Dermis microvascular lymphatic vessel endothelial cell (primary cell): Measurements from ENCODE around the gene RGS14. TPM values are rescaled to one million over a fixed set of nuclear protein-coding genes. Genes with fewer than 3 reads are reported as not detected.

Experiments
- DNase-seq, 2 donors: peaks; one replicate each; pipeline versions ENCODE4 v3.0.0 to v3.0.0-alpha.2; 2010; ENCODE audit warnings: low read depth in 2 of 2
- total RNA-seq: library from RNA; depleted of rRNA; stranded (reverse); fragments of >200 nt; gene quantifications from 2 replicates; pipeline ENCODE4 v1.2.1, GENCODE V29; 2014

The RGS14 gene
- total RNA-seq, 1 donor from 2014 or later: 3.7 TPM

DNA sequence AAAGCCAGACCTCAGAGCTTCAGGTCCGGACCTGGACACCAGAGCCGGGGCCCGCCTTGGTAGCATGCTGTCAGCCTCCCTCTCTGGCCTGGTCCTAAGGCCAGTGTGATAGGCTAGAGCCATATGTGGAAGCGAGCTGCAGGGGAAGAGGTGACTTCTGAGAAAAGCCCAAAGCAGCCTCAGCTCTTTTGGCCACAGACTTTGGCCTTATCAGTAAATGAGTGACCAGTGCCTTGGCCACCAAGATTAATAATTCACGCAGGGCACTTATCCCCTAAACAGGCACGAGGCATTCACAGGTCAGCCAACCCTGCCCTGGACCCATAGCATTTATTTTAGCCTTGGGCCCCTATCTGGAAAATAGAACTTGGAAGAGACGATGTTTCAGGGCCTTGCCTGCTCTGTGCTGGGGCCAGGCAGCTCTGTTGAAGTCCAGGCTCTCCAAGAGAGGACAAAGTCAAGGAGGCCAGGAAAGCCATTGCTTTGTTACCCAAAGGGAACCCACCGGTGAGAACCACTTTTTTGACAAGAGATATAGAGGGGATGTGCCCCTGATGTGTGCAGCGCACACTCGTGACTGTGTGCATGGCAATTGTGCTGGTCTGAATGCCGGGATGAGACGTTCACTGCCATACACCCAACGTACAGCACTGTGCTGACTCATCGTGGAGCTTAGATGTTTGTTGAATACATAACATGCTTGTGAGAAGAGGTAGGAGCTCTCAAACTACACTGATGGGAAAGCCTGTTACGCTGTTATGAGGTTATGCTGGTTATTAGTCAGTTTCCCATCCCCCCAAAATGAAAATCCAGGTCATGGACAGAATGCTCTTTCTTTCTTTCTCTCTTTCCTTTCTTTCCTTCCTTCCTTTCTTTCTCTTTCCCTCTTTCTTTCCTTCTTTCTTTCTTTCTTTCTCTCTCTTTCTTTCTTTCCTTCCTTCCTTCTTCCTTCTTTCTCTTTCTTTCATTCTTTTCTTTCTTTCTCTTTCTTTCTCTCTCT is 21.5 kb downstream of the RGS14 start:
- DNase-seq: peak in 1 of 2 donors; percentile 32

DNA sequence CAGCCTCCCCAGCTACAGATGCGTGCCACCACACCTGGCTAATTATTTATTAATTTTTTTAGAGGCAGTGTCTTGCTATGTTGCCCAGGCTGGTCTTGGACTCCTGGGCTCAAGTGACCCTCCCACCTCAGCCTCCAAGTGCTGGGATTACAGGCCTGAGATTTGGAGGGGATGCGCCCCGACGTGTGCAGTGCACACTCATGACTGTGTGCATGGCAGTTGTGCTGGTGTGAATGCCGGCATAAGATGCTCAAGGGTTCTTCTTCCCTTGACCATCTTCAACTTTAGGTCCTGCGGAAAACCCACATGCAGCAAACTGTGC is 23.0 kb downstream of the RGS14 start:
- DNase-seq: no peak

- peak in 1 of 2 donors; percentile 44 for DNase-seq
Measured at GRCh38 chr5:177382423-177383029, 24.8 kb downstream of the RGS14 start.

- no peak for DNase-seq
Measured at GRCh38 chr5:177383181-177383580, 25.5 kb downstream of the RGS14 start.

- no peak for DNase-seq
Measured at GRCh38 chr5:177384134-177384533, 26.4 kb downstream of the RGS14 start, which contains the start of gene SLC34A1. SLC34A1 (plus strand) TSS chr5:177384434; CDS start chr5:177385742, 1,308 bp downstream.

GRCh38 chr5:177385720-177386119 is 28.0 kb downstream of the RGS14 start:
- no peak for DNase-seq

- no peak for DNase-seq
Measured at GRCh38 chr5:177386542-177386941, 28.8 kb downstream of the RGS14 start.

GRCh38 chr5:177387405-177387804 is 29.7 kb downstream of the RGS14 start:
- no peak for DNase-seq

DNA sequence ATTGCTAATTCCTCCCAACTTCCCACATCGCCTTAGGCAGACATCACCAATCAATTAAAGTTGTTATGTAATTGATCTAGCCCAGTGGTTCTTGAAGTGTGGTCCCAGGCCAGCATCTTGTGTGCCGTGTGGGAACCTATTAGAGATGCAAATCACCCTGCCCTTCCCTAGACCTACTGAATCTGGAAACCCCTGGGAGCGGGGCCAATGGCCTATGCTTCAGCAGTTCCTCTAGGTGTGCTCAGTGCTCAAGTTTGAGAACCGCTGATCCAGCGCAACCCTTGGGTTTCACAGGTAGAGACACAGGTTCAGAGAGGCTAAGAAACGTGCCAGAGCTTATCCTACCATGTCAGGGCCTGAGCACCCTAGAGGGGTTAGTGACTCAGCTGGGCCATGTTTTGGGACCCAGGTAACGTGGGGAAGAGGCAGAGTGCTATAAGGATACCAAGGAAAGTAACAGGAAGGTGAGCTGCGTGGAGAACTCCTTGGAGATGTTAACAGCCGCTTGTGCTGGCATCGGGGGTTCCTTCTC is 30.9 kb downstream of the RGS14 start:
- DNase-seq: no peak

- DNase-seq: peak in 1 of 2 donors; percentile 21
Measured at GRCh38 chr5:177389241-177390169, 31.8 kb downstream of the RGS14 start.

DNA sequence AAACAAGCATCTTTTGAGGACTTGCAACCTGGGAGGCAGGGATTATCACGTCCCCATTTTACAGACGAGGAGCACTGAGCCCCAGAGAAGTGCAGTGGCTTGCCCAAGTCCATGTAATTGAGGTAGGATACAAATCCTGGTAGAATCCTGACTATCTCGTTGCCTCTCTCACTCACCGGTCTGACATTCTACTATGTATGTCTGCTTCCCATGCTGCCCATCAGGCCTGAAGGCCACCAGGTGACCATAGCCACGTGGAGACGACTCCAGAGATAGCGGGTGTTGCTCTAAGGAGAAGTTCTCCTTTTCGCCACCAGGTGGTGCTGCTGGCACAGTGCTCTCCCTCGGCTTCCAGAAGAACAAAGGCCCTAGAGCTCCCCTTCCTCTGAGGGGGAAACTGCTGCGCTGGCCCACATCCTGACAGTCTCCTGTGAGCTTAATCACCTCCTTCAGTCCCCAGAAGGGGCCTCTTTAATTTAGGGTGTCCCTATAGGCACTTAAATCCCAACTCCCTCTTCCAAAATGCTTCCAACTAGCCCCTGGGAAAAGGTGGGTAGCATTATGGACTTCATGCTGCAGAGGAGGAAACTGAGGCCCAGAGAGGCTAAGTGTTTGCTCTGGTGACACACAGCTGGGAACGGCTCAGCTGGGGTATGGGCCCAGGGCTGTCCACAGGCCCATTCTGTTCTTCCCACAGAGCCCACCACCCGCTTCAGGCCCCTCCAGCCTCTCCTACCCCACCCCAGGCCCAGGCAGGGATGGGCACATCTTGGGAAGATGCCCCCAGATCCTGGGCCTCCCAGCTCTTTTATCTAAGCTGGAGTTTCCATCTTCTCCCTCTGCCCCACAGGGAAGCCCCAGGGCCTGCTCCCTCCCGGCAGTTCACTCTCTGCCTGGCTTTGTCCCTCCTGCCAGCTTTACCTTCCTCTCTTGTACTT is 32.9 kb downstream of the RGS14 start:
- DNase-seq: peak; percentile 55 to 80

DNA sequence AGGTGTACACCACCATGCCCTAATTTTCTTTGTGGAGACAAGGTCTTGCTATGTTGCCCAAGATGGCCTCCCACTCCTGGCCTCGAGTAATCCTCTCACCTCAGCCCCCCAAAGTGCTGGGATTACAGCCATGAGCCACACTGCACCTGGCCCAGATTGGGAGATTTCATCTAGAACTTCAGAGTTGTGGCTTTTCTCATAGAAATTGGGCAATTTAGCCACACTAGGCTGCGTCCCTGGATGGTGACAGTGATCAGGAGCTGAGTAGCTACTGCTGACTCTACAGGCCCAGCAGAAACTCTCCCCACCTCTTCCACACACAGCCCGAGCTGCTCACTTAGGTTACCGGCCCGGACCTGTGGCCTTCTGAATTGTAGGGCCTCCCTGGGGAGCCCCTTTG is 35.0 kb downstream of the RGS14 start:
- no peak for DNase-seq

GRCh38 chr5:177393206-177393765 is 35.6 kb downstream of the RGS14 start:
- DNase-seq: no peak

- no peak for DNase-seq
Measured at GRCh38 chr5:177393990-177394389, 36.3 kb downstream of the RGS14 start.

DNA sequence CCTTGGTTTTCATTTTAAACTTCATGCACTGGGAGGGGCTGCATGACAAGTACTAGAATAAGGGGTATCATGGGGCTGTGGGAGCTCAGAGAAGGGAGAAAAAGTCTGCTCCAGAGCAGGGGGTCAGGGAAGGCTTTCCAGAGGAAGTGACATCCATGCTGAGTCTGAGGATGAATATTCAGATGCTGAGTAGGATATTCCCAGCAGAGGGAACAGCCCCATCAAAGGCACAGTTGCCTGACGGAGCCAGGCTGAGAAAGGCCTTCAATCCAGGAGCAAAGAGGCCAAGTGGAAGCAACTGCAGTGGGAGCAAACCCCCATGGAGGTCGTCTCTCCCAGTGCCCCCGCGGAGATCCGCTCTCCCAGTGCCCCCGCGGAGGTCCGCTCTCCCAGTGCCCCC is 38.4 kb downstream of the RGS14 start:
- no peak for DNase-seq

DNA sequence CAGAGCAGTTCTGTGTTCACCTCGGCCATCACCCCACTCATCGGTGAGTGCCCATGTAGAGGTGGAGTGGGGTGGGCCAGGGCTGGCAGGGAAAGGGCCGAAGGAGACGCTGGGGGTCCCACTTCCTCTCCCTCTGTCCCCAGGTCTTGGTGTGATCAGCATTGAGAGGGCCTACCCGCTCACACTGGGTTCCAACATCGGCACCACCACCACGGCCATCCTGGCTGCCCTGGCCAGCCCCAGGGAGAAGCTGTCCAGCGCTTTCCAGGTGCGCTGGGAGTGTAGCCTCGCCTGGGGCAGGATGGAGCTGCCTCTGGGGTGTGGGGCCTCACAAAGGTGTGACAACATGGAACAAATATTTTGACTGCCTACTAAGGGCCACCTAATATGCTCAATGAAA is 39.1 kb downstream of the RGS14 start:
- DNase-seq: no peak

DNA sequence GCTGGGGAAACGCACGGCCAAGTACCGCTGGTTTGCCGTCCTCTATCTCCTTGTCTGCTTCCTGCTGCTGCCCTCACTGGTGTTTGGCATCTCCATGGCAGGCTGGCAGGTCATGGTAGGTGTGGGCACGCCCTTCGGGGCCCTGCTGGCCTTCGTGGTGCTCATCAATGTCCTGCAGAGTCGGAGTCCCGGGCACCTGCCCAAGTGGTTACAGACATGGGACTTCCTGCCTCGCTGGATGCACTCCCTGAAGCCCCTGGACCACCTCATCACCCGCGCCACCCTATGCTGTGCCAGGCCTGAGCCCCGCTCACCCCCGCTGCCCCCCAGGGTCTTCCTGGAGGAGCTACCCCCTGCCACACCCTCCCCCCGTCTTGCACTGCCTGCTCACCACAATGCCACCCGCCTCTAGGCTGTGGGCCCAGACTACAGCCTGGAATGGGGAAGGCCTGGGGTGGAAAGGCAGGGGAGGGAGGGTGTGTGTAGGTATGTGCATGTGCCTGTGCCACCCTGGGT is 40.2 kb downstream of the RGS14 start:
- DNase-seq: no peak

GRCh38 chr5:177399997-177400868 is 42.5 kb downstream of the RGS14 start, which contains the start of gene PFN3:
PFN3 (minus strand) TSS chr5:177400661; CDS start chr5:177400576, 85 bp downstream.
- peak; percentile 16 to 56 for DNase-seq
